A549 (cell line): Measurements from ENCODE around the gene NCAPD3.

ENCODE experiments used
- CBX2 ChIP-seq: fragments of 200-600 bp; sonication (generic); IDR thresholded peaks from 2 replicates; pipeline ENCODE4 v1.6.1; 2016; ENCODE audit warnings: low read depth, mild to moderate bottlenecking, borderline replicate concordance
- EP300 ChIP-seq, 2 experiments: fragments of >200 bp; sonication (Bioruptor Twin); formaldehyde crosslinking; IDR thresholded peaks; 2 replicates in 1 of 2; 3 replicates in 1 of 2; pipeline ENCODE4 v1.6.1; 2016 to 2017
- FOSB ChIP-seq: fragments of 250-450 bp; sonication (Bioruptor Pico); IDR thresholded peaks from 2 replicates; pipeline ENCODE4 v1.5.0; 2020; ENCODE audit warnings: mild to moderate bottlenecking, moderate library complexity
- HOXB13 ChIP-seq: fragments of 250-450 bp; sonication (Bioruptor Pico); IDR thresholded peaks from 2 replicates; pipeline ENCODE4 v1.5.0; 2020; ENCODE audit warnings: low read depth, mild to moderate bottlenecking, moderate library complexity
- MAFK ChIP-seq: fragments of 450-650 bp; IDR thresholded peaks from 2 replicates; pipeline ENCODE4 v1.6.1; 2014; ENCODE audit not compliant: partially characterized antibody
- MAZ ChIP-seq: fragments of 150-350 bp; IDR thresholded peaks from 2 replicates; pipeline ENCODE4 v1.6.1; 2014; ENCODE audit warnings: antibody characterized with exemption, low read depth, low read length, borderline replicate concordance
- MYC ChIP-seq: IDR thresholded peaks from 2 replicates; pipeline ENCODE4 v1.6.1; 2012; ENCODE audit warnings: mild to moderate bottlenecking, inconsistent platforms, low read length, improper control_type of control experiment, borderline replicate concordance
- POLR2A ChIP-seq: IDR thresholded peaks from 2 replicates; pipeline ENCODE4 v1.6.1; 2012; ENCODE audit warnings: mild to moderate bottlenecking, low read length
- RAD21 ChIP-seq, 2 experiments: fragments of >200 bp in 1 of 2; sonication (Bioruptor Twin) in 1 of 2; formaldehyde crosslinking in 1 of 2; IDR thresholded peaks in 1 of 2; conservative IDR thresholded peaks in 1 of 2; 2 replicates in 1 of 2; 3 replicates in 1 of 2; pipeline ENCODE4 v1.6.1; 2012 to 2018; ENCODE audit warnings: inconsistent platforms in 1 of 2
- RNF2 ChIP-seq: fragments of 200-600 bp; sonication (generic); IDR thresholded peaks from 2 replicates; pipeline ENCODE4 v1.6.1; 2016; ENCODE audit warnings: low read depth, mild to moderate bottlenecking, antibody characterized with exemption, moderate library complexity, borderline replicate concordance
- TFCP2L1 ChIP-seq: fragments of 250-450 bp; sonication (Bioruptor Pico); IDR thresholded peaks from 2 replicates; pipeline ENCODE4 v1.5.0; 2021; ENCODE audit warnings: mild to moderate bottlenecking
- ZFP36 ChIP-seq: fragments of 450-650 bp; IDR thresholded peaks from 2 replicates; pipeline ENCODE4 v1.6.1; 2014; ENCODE audit warnings: borderline replicate concordance; ENCODE audit not compliant: partially characterized antibody
- TF ChIP-seq, protein P1 (sequence below): fragments of >200 bp; sonication (Bioruptor Twin); formaldehyde crosslinking; IDR thresholded peaks from 3 replicates; pipeline ENCODE4 v1.5.1; 2016
- TF ChIP-seq, protein P2 (sequence below): fragments of >200 bp; sonication (Bioruptor Twin); formaldehyde crosslinking; IDR thresholded peaks from 3 replicates; pipeline ENCODE4 v1.6.1; 2016

DNA sequence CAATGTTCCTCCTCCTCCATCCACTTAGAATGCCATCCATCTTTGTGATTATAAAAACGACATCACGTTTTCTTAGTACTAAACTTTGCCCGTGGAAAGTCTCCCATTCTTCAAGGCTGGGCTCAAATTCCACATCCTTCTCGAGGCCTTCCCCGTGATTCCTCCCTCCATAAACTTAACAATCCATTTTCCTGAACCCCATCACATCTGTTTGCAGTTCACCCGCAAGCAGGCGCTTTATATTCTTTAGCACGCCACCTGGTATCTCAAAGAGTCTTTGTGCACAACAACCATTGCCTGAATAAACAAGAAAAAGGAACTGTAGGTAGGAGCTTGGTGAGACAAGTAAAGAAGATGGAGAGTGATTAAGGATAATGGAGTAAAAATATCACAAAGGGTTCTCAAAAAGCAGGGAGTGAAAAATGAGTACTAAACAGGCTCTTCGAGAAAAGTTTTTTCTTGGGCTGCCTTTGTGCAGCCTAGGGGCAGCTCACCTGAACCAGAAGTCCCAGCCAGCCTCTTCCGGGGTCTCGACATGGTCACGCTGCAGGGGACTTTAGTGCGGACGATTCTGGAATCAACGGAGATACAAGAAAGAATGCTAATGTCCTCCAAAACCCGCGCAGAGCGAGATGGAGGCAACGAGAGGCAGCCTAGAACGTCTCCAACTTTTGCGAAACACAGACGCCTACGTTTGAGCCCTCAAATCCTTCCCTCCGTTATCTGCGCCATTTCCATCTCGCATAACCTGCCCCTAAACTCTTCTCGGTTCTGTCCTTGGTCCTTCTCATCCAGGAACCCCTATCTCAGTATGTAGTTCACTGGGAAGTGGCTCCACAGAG is 28.8 kb upstream of the NCAPD3 start:
- TF ChIP-seq, protein P1, sequence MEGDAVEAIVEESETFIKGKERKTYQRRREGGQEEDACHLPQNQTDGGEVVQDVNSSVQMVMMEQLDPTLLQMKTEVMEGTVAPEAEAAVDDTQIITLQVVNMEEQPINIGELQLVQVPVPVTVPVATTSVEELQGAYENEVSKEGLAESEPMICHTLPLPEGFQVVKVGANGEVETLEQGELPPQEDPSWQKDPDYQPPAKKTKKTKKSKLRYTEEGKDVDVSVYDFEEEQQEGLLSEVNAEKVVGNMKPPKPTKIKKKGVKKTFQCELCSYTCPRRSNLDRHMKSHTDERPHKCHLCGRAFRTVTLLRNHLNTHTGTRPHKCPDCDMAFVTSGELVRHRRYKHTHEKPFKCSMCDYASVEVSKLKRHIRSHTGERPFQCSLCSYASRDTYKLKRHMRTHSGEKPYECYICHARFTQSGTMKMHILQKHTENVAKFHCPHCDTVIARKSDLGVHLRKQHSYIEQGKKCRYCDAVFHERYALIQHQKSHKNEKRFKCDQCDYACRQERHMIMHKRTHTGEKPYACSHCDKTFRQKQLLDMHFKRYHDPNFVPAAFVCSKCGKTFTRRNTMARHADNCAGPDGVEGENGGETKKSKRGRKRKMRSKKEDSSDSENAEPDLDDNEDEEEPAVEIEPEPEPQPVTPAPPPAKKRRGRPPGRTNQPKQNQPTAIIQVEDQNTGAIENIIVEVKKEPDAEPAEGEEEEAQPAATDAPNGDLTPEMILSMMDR, result no peak
- TF ChIP-seq CBX2, result no peak
- no peak for TF ChIP-seq EP300 (IDR thresholded peaks at IDR 0.05)
- TF ChIP-seq ZFP36, result no peak
- TF ChIP-seq RAD21 (conservative IDR thresholded peaks at IDR 0.05 in 1 of 2, IDR thresholded peaks at IDR 0.05 in 1 of 2), result no peak
- TF ChIP-seq POLR2A, result no peak
- no peak for TF ChIP-seq MAZ
- no peak for TF ChIP-seq FOSB (CRISPR knock-in tag)
- TF ChIP-seq, protein P2, sequence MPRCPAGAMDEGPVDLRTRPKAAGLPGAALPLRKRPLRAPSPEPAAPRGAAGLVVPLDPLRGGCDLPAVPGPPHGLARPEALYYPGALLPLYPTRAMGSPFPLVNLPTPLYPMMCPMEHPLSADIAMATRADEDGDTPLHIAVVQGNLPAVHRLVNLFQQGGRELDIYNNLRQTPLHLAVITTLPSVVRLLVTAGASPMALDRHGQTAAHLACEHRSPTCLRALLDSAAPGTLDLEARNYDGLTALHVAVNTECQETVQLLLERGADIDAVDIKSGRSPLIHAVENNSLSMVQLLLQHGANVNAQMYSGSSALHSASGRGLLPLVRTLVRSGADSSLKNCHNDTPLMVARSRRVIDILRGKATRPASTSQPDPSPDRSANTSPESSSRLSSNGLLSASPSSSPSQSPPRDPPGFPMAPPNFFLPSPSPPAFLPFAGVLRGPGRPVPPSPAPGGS, result no peak
- TF ChIP-seq MAFK, result no peak
- no peak for TF ChIP-seq RNF2
- no peak for TF ChIP-seq MYC
- no peak for TF ChIP-seq HOXB13 (CRISPR knock-in tag)
- TF ChIP-seq TFCP2L1 (CRISPR knock-in tag), result no peak
